GM18498 (cell line): Measurements from ENCODE around the gene SYT9.

Source experiments
- ATAC-seq: cut with Tn5 transposase; IDR thresholded peaks from one replicate; pipeline ENCODE4 v1.9.1; 2021; ENCODE audit warnings: mild to moderate bottlenecking, moderate library complexity; ENCODE audit not compliant: unreplicated experiment

Gene SYT9

GRCh38 chr11:7272373-7272772 is 20.7 kb downstream of the SYT9 start:
- ATAC-seq: no peak

- no peak for ATAC-seq
These were observed 23.4 kb downstream of the SYT9 start for GRCh38 chr11:7275133-7275532.

GRCh38 chr11:7278314-7278917 is 26.7 kb downstream of the SYT9 start:
- no peak for ATAC-seq

GRCh38 chr11:7279676-7280075 is 28.0 kb downstream of the SYT9 start:
- no peak for ATAC-seq

- no peak for ATAC-seq
These were observed 29.4 kb downstream of the SYT9 start for GRCh38 chr11:7281079-7281478.

- no peak for ATAC-seq
These were observed 30.1 kb downstream of the SYT9 start for GRCh38 chr11:7281809-7282208.

- ATAC-seq: no peak
These were observed 34.5 kb downstream of the SYT9 start for GRCh38 chr11:7286178-7286577.

GRCh38 chr11:7291100-7291829 is 39.6 kb downstream of the SYT9 start:
- no peak for ATAC-seq

- ATAC-seq: no peak
These were observed 41.2 kb downstream of the SYT9 start for GRCh38 chr11:7292922-7293321.

- no peak for ATAC-seq
These were observed 47.7 kb downstream of the SYT9 start for GRCh38 chr11:7299393-7299792.

GRCh38 chr11:7300281-7300680 is 48.6 kb downstream of the SYT9 start:
- no peak for ATAC-seq

- no peak for ATAC-seq
These were observed 51.4 kb downstream of the SYT9 start for GRCh38 chr11:7303146-7303545.

- ATAC-seq: no peak
These were observed 55.2 kb downstream of the SYT9 start for GRCh38 chr11:7306900-7307299.

GRCh38 chr11:7307836-7308235 is 56.1 kb downstream of the SYT9 start:
- no peak for ATAC-seq

- ATAC-seq: no peak
These were observed 60.2 kb downstream of the SYT9 start for GRCh38 chr11:7311903-7312302.

GRCh38 chr11:7314811-7315604 is 63.3 kb downstream of the SYT9 start:
- no peak for ATAC-seq

GRCh38 chr11:7319501-7319900 is 67.8 kb downstream of the SYT9 start:
- ATAC-seq: no peak

- no peak for ATAC-seq
These were observed 68.6 kb downstream of the SYT9 start for GRCh38 chr11:7320306-7320705.

GRCh38 chr11:7321473-7322450 is 70.1 kb downstream of the SYT9 start:
- ATAC-seq: no peak

- ATAC-seq: no peak
These were observed 80.7 kb downstream of the SYT9 start for GRCh38 chr11:7332451-7332850.

GRCh38 chr11:7332962-7333361 is 81.3 kb downstream of the SYT9 start:
- ATAC-seq: no peak
